H1 (cell line): ENCODE results near the gene WDR54. TPM values are rescaled to one million over a fixed set of nuclear protein-coding genes. Genes with fewer than 3 reads are reported as not detected.

Source experiments
- CHD7 ChIP-seq: fragments of 300-600 bp; sonication (generic); IDR thresholded peaks from 2 replicates; pipeline ENCODE4 v1.7.1; 2012; ENCODE audit warnings: low read length, moderate library complexity, mild to moderate bottlenecking, inconsistent platforms; ENCODE audit not compliant: insufficient replicate concordance
- HDAC2 ChIP-seq, 2 experiments: fragments of 300-600 bp in 1 of 2; sonication (generic) in 1 of 2; IDR thresholded peaks; 2 replicates each; pipeline ENCODE4 v1.6.1; 2011 to 2012; ENCODE audit warnings: low read depth in 2 of 2, low read length in 2 of 2, mild to moderate bottlenecking in 2 of 2, moderate library complexity in 2 of 2, borderline replicate concordance in 1 of 2, inconsistent platforms in 1 of 2
- KDM5A ChIP-seq: fragments of 200-600 bp; IDR thresholded peaks from 2 replicates; pipeline ENCODE4 v1.7.1; 2012; ENCODE audit warnings: mild to moderate bottlenecking, low read length, inconsistent platforms, mixed read lengths
- RFX5 ChIP-seq: IDR thresholded peaks from 2 replicates; pipeline ENCODE4 v1.6.1; 2011; ENCODE audit warnings: low read depth, low read length, improper control_type of control experiment, borderline replicate concordance
- SP2 ChIP-seq: IDR thresholded peaks from 2 replicates; pipeline ENCODE4 v1.6.1; 2012; ENCODE audit warnings: mild to moderate bottlenecking, low read length, inconsistent platforms
- polyA plus RNA-seq, 7 experiments: library from polyadenylated mRNA; depleted of rRNA in 3 of 7; stranded (reverse) in 5 of 7; unstranded in 2 of 7; fragments of >200 nt in 5 of 7; fragments of 200-250 nt in 2 of 7; gene quantifications; 1 replicate in 5 of 7; 2 replicates in 1 of 7; 4 replicates in 1 of 7; pipeline versions ENCODE4 v1.2.1 to v1.2.3, GENCODE V29; 2011 to 2013; ENCODE audit warnings: missing spikeins in 2 of 7, mixed read lengths in 2 of 7
- total RNA-seq: library from RNA; stranded (reverse); fragmentation: NEBNext Ultra II Directional; extraction: Animal tissue kit (Norgen Biotek cat#: 25700); gene quantifications from 2 replicates; pipeline ENCODE4 v1.2.1, GENCODE V29; 2021
- TF ChIP-seq, protein P1 (sequence below): IDR thresholded peaks from 2 replicates; pipeline ENCODE4 v1.6.1; 2012; ENCODE audit warnings: inconsistent platforms
- TF ChIP-seq, protein P2 (sequence below): IDR thresholded peaks from 2 replicates; pipeline ENCODE4 v1.6.1; 2012; ENCODE audit warnings: inconsistent platforms

WDR54 gene
- total and polyA plus RNA-seq, 2 of the 8 experiments (the other 6 are each of a cell fraction or from before 2014, with no cell fraction given) = 41.6 to 125 TPM

GRCh38 chr2:74462054-74462785, 40.7 kb downstream of the WDR54 start (continued):
- TF ChIP-seq CHD7 = no peak
- no peak for TF ChIP-seq HDAC2 (IDR thresholded peaks at IDR 0.05; ENCODE audit: borderline replicate concordance in 1 of 2, low read depth in 2 of 2, low read length in 2 of 2)
- TF ChIP-seq, protein P1, sequence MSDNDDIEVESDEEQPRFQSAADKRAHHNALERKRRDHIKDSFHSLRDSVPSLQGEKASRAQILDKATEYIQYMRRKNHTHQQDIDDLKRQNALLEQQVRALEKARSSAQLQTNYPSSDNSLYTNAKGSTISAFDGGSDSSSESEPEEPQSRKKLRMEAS = no peak
- no peak for TF ChIP-seq RFX5
- no peak for TF ChIP-seq SP2
- no peak for TF ChIP-seq KDM5A
- TF ChIP-seq, protein P2, sequence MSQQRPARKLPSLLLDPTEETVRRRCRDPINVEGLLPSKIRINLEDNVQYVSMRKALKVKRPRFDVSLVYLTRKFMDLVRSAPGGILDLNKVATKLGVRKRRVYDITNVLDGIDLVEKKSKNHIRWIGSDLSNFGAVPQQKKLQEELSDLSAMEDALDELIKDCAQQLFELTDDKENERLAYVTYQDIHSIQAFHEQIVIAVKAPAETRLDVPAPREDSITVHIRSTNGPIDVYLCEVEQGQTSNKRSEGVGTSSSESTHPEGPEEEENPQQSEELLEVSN = no peak
